Keratinocyte (primary cell): ENCODE data around the gene GCNT2. TPM values are rescaled to one million over a fixed set of nuclear protein-coding genes. Genes with fewer than 3 reads are reported as not detected.
"Not testable (repeated sequence)": the region's sequence is repeated elsewhere in the genome, so short reads cannot be mapped to it uniquely, and the experiment has no call there.

ENCODE experiments used
- DNase-seq: peaks from one replicate; pipeline ENCODE4 v3.0.0-alpha.2; 2011; ENCODE audit warnings: low read depth, missing footprints, low spot score
- FAIRE-seq: peaks from 2 replicates; lab custom pipeline; 2011; peaks lifted over from hg19 to GRCh38; lab: Jason Lieb, UNC
- H2AFZ ChIP-seq: 2 replicates; pipeline ENCODE4 v1.6.0; 2012; ENCODE audit warnings: low read length, control low read depth, inconsistent platforms; ENCODE audit not compliant: control insufficient read depth
- H3K27ac ChIP-seq: 2 replicates; pipeline ENCODE4 v1.5.1; 2011; ENCODE audit warnings: low read length; ENCODE audit not compliant: control insufficient read depth, insufficient read depth
- H3K27me3 ChIP-seq: 3 replicates; pipeline ENCODE4 v1.6.0; 2011; ENCODE audit warnings: low read length; ENCODE audit not compliant: control insufficient read depth, insufficient read depth; ENCODE audit errors: extremely low read depth
- H3K36me3 ChIP-seq, 2 experiments: 2 replicates in 1 of 2; 3 replicates in 1 of 2; pipeline ENCODE4 v1.5.1; 2011; ENCODE audit warnings: low read length in 2 of 2, mild to moderate bottlenecking in 1 of 2; ENCODE audit not compliant: control insufficient read depth in 2 of 2, insufficient read depth in 2 of 2; ENCODE audit errors: extremely low read depth in 1 of 2
- H3K4me1 ChIP-seq: 3 replicates; pipeline ENCODE4 v1.5.1; 2011; ENCODE audit warnings: low read length; ENCODE audit not compliant: control insufficient read depth, insufficient read depth; ENCODE audit errors: extremely low read depth
- H3K4me2 ChIP-seq: 3 replicates; pipeline ENCODE4 v1.6.0; 2011; ENCODE audit warnings: low read depth, low read length; ENCODE audit not compliant: control insufficient read depth, insufficient read depth; ENCODE audit errors: extremely low read depth
- H3K4me3 ChIP-seq, 3 experiments: fragments of 200-600 bp in 1 of 3; sonication (generic) in 1 of 3; 2 replicates in 2 of 3; 3 replicates in 1 of 3; pipeline ENCODE4 v1.5.1; 2011 to 2016; ENCODE audit warnings: low read length in 3 of 3, mild to moderate bottlenecking in 3 of 3, control low read depth in 2 of 3, inconsistent platforms in 1 of 3, low read depth in 1 of 3, mixed read lengths in 1 of 3, mixed run types in 1 of 3, moderate library complexity in 1 of 3; ENCODE audit not compliant: control insufficient read depth in 2 of 3, insufficient read depth in 2 of 3; ENCODE audit errors: extremely low read depth in 1 of 3
- H3K79me2 ChIP-seq: 2 replicates; pipeline ENCODE4 v1.6.0; 2012; ENCODE audit warnings: low read length; ENCODE audit not compliant: control insufficient read depth, insufficient read depth
- H3K9ac ChIP-seq: 3 replicates; pipeline ENCODE4 v1.6.0; 2011; ENCODE audit warnings: low read length; ENCODE audit not compliant: control insufficient read depth, insufficient read depth; ENCODE audit errors: extremely low read depth
- H3K9me1 ChIP-seq: 3 replicates; pipeline ENCODE4 v1.6.0; 2011; ENCODE audit warnings: low read length; ENCODE audit not compliant: control insufficient read depth, insufficient read depth; ENCODE audit errors: extremely low read depth
- H3K9me3 ChIP-seq: 2 replicates; pipeline ENCODE4 v1.5.1; 2012; ENCODE audit warnings: low read depth, low read length; ENCODE audit not compliant: control insufficient read depth
- H4K20me1 ChIP-seq: 3 replicates; pipeline ENCODE4 v1.6.0; 2011; ENCODE audit warnings: low read length; ENCODE audit not compliant: control insufficient read depth, insufficient read depth; ENCODE audit errors: extremely low read depth
- CTCF ChIP-seq, 3 experiments: IDR thresholded peaks in 1 of 3; conservative IDR thresholded peaks in 1 of 3; optimal IDR thresholded peaks in 1 of 3; 2 replicates in 2 of 3; 3 replicates in 1 of 3; pipeline versions ENCODE3 to v1.5.1; 2011; ENCODE audit warnings: low read length in 3 of 3, mild to moderate bottlenecking in 3 of 3, moderate library complexity in 2 of 3, control low read depth in 1 of 3, inconsistent platforms in 1 of 3; ENCODE audit not compliant: insufficient read depth in 2 of 3; ENCODE audit errors: extremely low read depth in 1 of 3
- EZH2 ChIP-seq: IDR thresholded peaks from one replicate; pipeline ENCODE4 v1.6.1; 2012; ENCODE audit warnings: inconsistent platforms, mild to moderate bottlenecking, low read length, moderate library complexity
- dilution Hi-C: fragments of 300-500 bp; cut with MboI; formaldehyde crosslinking; loops from one replicate; pipeline ENCODE4 v1.7.0; 2020; ENCODE audit warnings: low sequenced_read_pairs; ENCODE audit not compliant: extremely low pct_ligation_motif_present
- polyA plus RNA-seq, 5 experiments: library from polyadenylated mRNA; depleted of rRNA in 3 of 5; stranded (reverse) in 3 of 5; stranded (forward) in 1 of 5; unstranded in 1 of 5; fragments of >200 nt; gene quantifications; 1 replicate in 1 of 5; 2 replicates in 3 of 5; 3 replicates in 1 of 5; pipeline versions ENCODE4 v1.2.1 to v1.2.3, GENCODE V29; 2011 to 2012; ENCODE audit warnings: missing spikeins in 2 of 5, low read depth in 1 of 5, low replicate concordance in 1 of 5

The GCNT2 gene
- polyA plus RNA-seq, 1 donor (not counting 4 experiments of a cell fraction or from before 2014, with no cell fraction given), result 7.3 TPM

GRCh38 chr6:10662207-10662606 lies 141.1 kb downstream of the GCNT2 start:
- DNase-seq (no peak), FAIRE-seq (no peak)
- Histone ChIP-seq H4K20me1 (no peaks in the 10 kb centered on the region), H3K9ac (no peak overlapping the region), H3K9me3 (no peaks in the 10 kb centered on the region), H3K36me3 (no peaks in the 10 kb centered on the region), H3K4me3 (no peak overlapping the region), H3K4me2 (no peak overlapping the region), H3K79me2 (no peaks in the 10 kb centered on the region), H3K27ac (no peak overlapping the region), H3K4me1 (no peaks in the 10 kb centered on the region), H3K9me1 (no peaks in the 10 kb centered on the region), H3K27me3 (no peaks in the 10 kb centered on the region), H2AFZ (no peak overlapping the region)
- no peak for TF ChIP-seq EZH2
- no peak for TF ChIP-seq CTCF (optimal IDR thresholded peaks at IDR 0.05 in 1 of 3, IDR thresholded peaks at IDR 0.05 in 1 of 3, conservative IDR thresholded peaks at IDR 0.05 in 1 of 3; ENCODE audit: extremely low read depth in 1 of 3, insufficient read depth in 2 of 3, low read length in 3 of 3)
- dilution Hi-C loops, result no loop called here

GRCh38 chr6:10662742-10663141 lies 141.6 kb downstream of the GCNT2 start:
- TF ChIP-seq EZH2, result no peak
- TF ChIP-seq CTCF (optimal IDR thresholded peaks at IDR 0.05 in 1 of 3, IDR thresholded peaks at IDR 0.05 in 1 of 3, conservative IDR thresholded peaks at IDR 0.05 in 1 of 3; ENCODE audit: extremely low read depth in 1 of 3, insufficient read depth in 2 of 3, low read length in 3 of 3), result no peak
- Histone ChIP-seq H2AFZ (no peak overlapping the region), H3K27ac (no peak overlapping the region), H3K27me3 (no peaks in the 10 kb centered on the region), H3K9me1 (no peaks in the 10 kb centered on the region), H3K4me2 (no peak overlapping the region), H3K36me3 (no peaks in the 10 kb centered on the region), H3K4me3 (no peak overlapping the region), H3K9ac (no peak overlapping the region), H3K9me3 (no peaks in the 10 kb centered on the region), H3K4me1 (no peaks in the 10 kb centered on the region), H3K79me2 (no peaks in the 10 kb centered on the region), H4K20me1 (no peaks in the 10 kb centered on the region)
- no peak for DNase-seq
- dilution Hi-C loops, result no loop called here
- FAIRE-seq, result no peak

GRCh38 chr6:10665595-10665994 lies 144.4 kb downstream of the GCNT2 start:
- H3K79me2 ChIP-seq, H3K4me2 ChIP-seq, H3K4me3 ChIP-seq, H3K27ac ChIP-seq, dilution Hi-C loops, H3K9ac ChIP-seq, H3K4me1 ChIP-seq, H3K27me3 ChIP-seq, H2AFZ ChIP-seq, H4K20me1 ChIP-seq, H3K36me3 ChIP-seq, H3K9me3 ChIP-seq, DNase-seq, H3K9me1 ChIP-seq, FAIRE-seq: not testable (repeated sequence)
